GM18517 (cell line): ENCODE results near the gene KIR2DL3.
"Not testable (repeated sequence)": the region's sequence is repeated elsewhere in the genome, so short reads cannot be mapped to it uniquely, and the experiment has no call there.

Experiments used
- ATAC-seq: cut with Tn5 transposase; IDR thresholded peaks from one replicate; pipeline ENCODE4 v1.9.1; 2021; ENCODE audit warnings: mild to moderate bottlenecking, moderate library complexity; ENCODE audit not compliant: unreplicated experiment

The KIR2DL3 gene

DNA sequence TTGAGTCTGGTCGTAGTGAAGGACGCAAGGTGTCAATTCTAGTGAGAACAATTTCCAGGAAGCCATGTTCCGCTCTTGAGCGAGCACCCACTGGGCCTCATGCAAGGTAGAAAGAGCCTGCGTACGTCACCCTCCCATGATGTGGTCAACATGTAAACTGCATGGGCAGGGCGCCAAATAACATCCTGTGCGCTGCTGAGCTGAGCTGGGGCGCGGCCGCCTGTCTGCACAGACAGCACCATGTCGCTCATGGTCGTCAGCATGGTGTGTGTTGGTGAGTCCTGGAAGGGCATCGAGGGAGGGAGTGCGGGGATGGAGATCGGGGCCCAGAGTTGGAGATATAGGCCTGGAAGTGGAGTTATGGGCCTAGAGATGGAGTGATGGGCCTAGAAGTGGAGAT, at the start of gene KIR2DL3:
TSS of gene KIR2DL3 (plus strand) at position 208 of the 400 bp plus-strand sequence. CDS start at position 241, 33 bp downstream.
- ATAC-seq, result not testable (repeated sequence)

DNA sequence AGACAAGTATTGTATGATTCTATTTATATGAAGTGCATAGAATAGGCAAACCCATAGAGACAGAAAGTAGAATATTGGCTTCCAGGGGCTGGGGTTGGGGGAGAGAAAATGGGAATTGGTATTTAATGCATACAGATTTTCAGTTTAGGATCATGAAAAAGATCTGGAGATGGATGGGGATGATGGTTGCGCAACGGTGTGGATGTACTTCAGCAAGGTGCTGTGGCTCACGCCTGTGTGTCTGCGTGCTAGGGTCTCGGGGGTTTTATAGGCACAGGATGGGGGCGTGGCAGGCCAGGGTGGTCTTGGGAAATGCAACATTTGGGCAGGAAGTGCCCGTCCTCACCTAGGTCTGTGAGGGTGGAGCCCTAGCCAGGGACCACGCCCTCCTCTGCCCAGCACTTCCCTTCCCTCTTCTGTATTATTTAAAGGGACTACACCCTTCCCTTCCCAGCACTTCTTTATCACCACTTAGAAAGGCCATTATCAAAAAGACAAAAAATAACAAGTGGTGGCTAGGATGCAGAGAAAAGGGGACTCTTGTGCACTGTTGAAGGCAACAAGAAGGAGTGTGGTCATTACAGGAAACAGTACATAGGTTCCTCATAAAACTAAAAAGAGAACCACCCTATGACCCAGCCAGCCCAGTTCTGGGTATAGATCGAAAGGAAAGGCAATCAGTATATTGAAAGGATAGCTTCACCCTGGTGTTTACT, 46.6 kb upstream of the KIR2DL3 start:
- ATAC-seq, result no peak

DNA sequence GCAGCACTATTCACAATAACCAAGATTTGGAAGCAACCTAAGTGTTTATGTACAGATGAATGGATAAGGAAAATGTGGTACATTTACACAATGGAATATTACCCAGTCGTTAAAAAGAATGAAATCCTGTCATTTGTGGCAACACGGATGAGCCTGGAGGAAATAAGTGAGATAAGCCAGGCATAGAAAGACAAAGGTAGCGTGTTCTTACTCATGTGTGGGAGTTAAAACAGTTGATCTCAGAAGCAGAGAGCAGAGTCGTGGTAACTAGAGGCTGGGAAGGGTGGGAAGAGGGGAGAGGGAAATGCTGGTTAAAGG, 46.1 kb upstream of the KIR2DL3 start:
- no peak for ATAC-seq

DNA sequence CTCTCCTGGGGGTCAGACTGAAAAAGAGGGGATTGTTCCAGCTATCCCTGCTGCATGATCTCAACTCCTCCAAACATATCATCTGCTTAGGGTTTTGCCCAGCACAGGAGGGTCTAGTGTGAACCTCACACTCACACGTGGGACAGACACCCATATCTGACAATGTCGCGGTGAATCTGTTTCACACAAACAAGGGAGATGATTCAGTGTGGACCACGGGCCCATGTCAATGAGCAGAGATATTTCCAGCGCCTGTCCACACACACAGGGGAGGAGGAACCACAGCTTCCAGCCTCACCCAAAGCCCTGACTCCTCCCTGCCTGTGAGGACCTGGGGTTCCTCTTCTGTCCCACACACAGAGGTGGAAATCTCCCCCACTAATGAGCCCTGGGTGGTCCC, 43.7 kb upstream of the KIR2DL3 start:
- no peak for ATAC-seq

DNA sequence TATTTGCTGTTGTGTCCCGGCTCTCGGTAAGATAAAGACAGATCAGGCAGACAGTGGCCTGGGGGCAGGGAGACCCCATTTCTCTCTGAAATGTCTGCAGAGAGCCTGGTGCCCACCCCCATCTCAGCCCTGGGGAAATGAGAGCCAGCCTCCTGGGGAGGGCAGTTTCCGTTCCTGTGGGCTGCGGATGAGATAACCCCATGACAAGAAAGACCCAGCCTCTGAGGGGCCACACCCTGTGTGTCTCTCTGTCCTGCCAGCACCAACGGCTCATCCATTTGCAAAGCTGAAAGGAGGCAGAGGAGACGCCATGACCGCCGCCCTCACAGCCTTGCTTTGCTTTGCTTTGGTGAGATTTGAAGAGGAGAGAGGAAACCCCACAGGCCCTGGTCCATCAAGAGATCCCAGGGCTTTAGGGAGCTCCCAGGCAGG, 42.2 kb upstream of the KIR2DL3 start:
- no peak for ATAC-seq

DNA sequence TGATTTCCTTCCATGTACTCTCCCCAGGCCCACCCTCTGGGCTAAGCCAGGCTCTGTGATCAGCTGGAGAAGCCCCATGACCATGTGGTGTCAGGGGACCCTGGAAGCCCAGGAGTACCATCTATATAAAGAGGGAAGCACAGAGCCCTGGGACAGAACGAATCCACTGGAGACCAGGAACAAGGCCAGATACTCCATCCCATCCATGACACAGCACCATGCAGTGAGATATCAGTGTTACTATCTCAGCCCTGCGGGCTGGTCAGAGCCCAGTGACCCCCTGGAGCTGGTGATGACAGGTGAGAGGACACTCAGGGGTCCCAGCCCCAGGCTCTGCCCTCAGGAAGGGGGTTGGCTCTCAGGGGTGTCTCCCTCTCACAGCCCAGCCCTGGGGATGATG, 41.5 kb upstream of the KIR2DL3 start:
- no peak for ATAC-seq

DNA sequence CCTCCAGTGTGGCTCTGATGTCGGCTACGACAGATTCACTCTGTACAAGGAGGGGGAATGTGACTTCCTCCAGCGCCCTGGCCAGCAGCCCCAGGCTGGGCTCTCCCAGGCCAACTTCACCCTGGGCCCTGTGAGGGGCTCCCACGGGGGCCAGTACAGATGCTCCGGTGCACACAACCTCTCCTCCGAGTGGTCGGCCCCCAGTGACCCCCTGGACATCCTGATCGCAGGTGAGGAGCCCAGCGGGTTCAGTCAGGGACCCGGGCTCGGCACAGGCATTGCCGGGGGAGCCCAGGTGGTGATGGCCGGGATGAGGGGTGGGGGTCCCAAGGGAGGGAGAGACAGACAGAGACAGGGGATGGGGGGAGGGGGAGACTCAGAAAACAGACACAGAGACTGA, 40.6 kb upstream of the KIR2DL3 start:
- ATAC-seq, result not testable (repeated sequence)

DNA sequence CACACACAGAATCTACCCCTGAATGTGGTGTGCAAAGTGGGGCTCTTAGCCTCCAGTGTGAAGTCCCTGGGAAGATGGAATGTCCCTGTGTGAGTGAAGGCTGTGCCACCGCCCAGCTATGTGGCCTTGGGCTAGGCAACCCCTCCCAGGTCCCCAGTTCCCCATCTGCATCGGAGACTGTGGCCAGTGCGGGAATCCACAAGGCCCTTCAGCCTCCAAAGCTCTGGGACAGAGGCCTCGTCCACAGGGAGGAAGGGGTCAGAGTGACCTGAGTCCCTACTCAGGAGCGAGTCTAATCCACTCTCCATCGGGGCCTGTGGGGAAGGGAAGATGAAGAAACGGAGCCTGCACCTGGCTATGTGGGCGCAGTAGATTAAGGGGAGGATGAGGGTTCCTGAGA, 33.4 kb upstream of the KIR2DL3 start:
- no peak for ATAC-seq

DNA sequence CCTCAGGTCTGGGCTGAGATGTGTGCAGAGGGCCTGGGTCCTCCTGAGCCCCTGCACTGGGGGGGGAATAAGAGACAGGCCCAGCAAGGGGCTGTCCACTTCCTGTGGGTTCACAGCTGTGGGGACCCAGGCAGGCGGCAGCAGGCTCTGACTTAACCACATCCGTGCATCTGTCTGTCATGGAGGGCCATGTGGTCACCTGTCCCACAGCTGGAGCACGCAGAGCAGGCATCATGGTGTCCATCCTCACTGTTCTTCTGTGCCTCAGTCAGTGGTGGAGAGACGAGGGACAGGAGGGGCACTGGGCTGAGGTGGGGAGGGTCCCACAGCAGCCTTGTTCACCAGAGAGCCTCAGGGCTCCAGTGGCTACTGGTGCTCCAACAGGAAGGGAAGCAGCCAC, 30.4 kb upstream of the KIR2DL3 start:
- no peak for ATAC-seq

DNA sequence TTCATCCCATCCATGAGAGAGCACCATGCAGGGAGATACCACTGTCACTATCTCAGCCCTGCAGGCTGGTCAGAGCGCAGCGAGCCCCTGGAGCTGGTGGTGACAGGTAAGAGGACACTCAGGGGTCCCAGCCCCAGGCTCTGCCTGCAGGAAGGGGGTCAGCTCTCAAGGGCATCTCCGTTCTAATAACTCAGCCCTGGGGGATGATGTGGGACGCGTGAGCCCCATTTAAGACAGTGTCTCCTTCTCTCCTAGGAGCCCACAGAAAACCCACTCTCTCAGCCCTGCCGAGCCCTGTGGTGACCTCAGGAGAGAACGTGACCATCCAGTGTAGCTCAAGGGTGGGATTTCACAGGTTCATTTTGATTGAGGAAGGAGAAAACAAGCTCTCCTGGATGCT, 29.5 kb upstream of the KIR2DL3 start:
- no peak for ATAC-seq

DNA sequence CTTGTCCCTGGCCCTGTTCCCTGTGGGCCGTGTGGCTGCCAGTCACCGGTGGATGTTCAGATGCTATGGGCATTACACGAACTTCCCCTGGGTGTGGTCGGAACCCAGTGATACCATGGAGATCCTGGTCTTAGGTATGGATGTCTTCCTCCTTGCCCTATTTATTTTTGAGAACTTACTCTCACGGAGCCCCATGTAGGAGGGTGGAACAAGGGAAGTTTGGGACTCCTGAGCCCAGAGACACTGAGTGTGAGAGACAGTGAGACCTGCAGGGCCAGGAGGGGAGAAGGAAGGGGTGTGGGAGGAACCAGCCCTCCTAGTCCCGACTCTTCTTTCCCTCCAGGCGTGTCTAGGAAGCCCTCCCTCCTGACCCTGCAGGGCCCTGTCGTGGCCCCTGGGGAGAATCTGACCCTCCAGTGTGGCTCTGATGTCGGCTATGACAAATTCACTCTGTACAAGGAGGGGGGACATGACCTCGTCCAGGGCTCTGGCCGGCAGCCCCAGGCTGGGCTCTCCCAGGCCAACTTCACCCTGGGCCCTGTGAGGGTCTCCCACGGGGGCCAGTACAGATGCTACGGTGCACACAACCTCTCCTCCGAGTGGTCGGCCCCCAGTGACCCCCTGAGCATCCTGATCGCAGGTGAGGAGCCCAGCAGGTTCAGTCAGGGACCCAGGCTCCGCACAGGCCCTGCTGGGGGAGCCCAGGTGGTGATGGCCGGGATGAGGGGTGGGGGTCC, 28.9 kb upstream of the KIR2DL3 start:
- ATAC-seq, result no peak

DNA sequence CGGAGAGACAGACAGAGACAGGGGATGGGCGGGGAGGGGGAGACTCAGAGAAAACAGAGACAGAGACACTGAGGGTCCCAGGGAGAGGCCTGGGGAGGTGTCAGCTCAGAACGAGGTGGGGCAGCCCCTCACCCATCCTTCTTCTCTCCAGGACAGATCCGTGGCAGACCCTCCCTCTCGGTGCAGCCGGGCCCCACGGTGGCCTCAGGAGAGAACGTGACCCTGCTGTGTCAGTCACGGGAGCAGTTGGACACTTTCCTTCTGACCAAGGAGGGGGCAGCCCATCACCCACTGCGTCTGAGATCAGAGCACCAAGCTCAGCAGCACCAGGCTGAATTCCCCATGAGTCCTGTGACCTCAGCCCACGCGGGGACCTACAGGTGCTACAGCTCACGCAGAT, 28.4 kb upstream of the KIR2DL3 start:
- not testable (repeated sequence) for ATAC-seq

DNA sequence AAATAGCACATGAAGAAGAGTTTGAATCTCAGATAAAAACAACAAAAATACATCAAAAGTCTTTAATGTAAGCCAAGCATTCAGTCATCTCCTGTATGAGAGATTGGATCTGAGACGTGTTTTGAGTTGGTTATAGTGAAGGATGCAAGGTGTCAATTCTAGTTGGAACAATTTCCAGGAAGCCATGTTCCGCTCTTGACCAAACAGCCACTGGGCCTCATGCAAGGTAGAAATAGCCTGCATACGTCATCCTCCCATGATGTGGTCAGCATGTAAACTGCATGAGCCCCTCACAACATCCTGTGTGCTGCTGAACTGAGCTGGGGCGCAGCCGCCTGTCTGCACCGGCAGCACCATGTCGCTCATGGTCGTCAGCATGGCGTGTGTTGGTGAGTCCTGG, 14.2 kb upstream of the KIR2DL3 start, which contains the start of gene KIR3DL3:
TSS of gene KIR3DL3 (plus strand) at position 301 of the 400 bp plus-strand sequence. CDS start at position 356, 55 bp downstream.
- no peak for ATAC-seq

DNA sequence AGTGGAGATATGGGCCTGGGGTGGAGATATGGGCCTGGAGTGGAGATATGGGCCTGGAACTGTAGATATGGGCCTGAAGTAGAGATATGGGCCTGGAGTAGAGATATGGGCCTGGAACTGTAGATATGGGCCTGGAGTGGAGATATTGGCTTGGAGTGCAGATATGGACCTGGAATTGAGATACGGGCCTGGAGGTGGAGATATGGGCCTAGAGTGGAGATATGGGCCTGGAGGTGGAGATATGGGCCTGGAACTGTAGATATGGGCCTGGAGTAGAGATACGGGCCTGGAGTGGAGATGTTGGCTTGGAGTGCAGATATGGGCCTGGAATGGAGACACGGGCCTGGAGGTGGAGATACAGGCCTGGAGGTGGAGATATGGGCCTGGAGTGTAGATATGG, 13.7 kb upstream of the KIR2DL3 start:
- ATAC-seq, result no peak

DNA sequence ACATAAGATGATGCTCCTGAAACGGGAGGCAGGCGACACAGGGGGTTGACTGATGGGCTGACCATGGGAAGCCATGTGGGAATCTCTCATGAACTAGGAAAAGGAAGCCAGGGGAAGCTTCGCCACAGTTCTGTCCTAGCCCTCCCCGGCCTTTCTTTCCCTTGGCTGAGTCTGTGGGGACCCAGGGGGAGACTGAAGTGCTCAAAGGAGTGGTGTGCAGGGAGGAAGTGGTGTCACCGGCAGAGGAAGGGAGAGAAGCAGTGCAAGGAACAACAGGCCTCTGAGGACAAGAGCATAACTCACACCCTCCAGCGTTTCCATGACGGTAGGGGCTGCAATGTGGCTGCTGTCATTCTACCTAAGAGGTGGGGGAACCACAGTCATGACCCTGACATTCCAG, 13.0 kb upstream of the KIR2DL3 start:
- ATAC-seq, result no peak

DNA sequence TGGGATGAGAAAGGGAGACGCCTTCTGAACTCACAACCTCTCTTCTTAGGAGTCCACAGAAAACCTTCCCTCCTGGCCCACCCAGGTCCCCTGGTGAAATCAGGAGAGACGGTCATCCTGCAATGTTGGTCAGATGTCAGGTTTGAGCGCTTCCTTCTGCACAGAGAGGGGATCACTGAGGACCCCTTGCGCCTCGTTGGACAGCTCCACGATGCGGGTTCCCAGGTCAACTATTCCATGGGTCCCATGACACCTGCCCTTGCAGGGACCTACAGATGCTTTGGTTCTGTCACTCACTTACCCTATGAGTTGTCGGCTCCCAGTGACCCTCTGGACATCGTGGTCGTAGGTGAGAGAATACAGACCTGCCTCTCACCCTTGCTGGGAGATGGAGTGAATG, 10.8 kb upstream of the KIR2DL3 start:
- no peak for ATAC-seq

DNA sequence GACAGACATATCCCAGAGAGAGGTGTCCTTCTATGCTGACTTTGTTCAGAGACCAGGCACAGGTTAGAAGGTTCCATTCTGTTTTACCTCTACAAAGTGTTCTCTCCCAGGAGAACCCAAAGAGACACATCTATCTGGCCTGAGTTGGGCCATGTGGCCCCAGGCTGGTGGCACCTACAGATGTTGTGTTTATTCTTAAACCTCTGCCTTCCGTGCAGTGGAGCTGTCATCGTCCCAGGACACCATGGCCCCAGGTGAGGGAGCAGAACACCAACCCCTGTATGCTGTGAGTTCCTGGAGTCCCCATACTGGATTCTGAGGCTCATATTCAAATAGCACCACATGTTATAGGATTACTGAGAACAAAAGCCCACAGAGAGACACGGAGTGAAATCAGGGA, 10.1 kb upstream of the KIR2DL3 start:
- ATAC-seq, result no peak

DNA sequence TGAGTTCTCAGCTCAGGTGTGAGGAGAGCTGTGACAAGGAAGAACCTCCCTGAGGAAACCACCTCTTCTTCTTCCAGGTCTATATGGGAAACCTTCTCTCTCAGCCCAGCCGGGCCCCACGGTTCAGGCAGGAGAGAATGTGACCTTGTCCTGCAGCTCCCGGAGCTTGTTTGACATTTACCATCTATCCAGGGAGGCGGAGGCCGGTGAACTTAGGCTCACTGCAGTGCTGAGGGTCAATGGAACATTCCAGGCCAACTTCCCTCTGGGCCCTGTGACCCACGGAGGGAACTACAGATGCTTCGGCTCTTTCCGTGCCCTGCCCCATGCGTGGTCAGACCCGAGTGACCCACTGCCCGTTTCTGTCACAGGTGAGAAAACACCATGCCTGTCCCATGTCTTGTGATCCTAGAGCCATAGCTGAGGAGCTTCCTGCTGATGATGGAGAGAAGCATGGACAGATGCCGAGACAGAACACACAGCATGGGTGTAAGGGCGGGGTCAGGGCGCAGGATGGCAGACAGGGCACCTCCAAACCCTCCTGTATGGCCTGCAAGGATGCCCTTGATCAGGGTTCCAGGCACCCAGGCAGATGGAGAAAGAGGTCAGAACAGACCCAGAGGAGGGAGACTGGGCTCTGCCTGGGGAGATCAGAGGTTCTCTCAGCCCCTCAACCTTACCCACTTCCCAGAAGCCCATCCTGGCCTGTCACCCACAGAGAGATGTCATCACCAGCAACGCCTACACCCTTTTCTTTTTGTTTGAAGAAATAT, 8.7 kb upstream of the KIR2DL3 start:
- no peak for ATAC-seq

DNA sequence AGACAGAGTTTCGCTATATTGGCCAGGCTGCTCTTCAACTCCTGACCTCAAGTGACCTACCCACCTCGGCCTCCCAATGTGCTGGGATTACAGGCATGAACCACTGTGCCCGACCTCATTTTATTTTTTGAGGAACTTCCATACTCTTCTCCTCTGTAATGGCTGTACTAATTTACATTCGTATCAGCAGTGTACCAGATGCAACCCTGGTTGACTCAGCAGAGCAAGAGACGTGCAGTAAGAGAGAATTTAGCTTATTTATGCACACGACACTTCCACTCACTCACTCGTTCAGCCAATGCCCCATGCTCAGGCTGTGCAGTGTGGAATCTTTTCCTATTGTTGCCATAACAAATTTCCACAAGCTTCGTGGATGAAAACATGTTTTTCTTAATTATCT, 7.1 kb upstream of the KIR2DL3 start:
- no peak for ATAC-seq

DNA sequence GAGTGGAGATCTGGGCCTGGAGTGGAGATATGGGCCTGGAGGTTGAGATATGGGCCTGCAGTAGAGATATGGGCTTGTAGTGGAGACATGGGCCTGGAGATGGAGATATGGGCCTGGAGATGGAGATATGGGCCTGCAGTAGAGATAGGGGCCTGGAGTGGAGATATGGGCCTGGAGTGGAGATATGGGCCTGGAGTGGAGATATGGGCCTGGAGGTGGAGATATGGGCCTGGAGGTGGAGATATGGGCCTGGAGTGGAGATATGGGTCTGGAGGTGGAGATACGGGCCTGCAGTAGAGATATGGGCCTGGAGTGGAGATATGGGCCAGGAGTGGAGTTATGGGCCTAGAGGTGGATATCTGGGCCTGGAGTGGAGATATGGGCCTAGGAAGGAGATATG, 402 bp downstream of the KIR2DL3 start:
- no peak for ATAC-seq

DNA sequence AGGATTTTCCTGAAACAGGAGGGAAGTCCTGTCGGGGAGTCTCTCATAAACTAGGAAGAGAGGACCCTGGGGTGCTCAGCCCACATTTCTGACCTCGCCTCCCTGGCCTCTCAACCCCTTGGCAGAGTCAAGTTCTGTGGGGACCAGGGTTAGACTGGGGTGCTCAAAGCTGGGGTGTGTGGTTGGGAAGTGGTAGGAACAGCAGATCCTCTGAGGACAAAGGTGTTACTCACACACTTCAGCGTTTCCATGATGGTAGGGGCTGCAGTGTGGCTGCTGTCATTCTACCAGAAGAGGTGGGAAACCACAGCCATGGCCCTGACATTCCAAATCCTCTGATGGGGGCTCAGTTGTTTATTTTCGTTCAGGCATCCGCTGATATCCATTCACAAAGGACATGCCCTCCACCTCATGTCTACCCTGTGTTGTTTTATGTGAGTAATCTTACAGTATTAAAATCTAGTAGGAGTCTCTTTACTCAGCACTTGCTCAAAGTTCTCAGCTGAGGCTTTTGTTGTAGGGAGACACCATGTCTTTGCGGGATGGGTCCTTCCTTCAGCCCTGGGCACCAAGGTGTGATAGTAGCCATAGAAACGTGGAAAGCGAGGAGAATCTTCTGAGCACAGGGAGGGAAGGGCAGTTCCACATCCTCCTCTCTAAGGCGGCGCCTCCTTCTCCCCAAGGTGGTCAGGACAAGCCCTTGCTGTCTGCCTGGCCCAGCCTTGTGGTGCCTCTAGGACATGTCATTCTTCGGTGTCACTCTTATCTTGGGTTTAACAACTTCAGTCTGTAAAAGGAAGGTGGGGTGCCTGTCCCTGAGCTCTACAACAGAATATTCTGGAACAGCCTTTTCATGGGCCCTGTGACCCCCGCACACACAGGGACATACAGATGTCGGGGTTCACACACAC, 1.5 kb downstream of the KIR2DL3 start:
- no peak for ATAC-seq
